Peyer's patch (tissue), 4 donors: Measurements from ENCODE around the gene SERPINH1.

Source experiments
- CTCF ChIP-seq, 6 experiments: fragments of 450-650 bp in 4 of 6; fragments of 200-600 bp in 2 of 6; sonication (generic) in 1 of 6; IDR thresholded peaks; one replicate each; pipeline ENCODE4 v1.5.1; 2017 to 2019; ENCODE audit warnings: antibody characterized with exemption in 6 of 6, mild to moderate bottlenecking in 3 of 6, moderate library complexity in 1 of 6
- POLR2A ChIP-seq, 2 donors: fragments of 450-650 bp; IDR thresholded peaks; one replicate each; pipeline ENCODE4 v1.5.1; 2017; ENCODE audit warnings: antibody characterized with exemption in 2 of 2, mild to moderate bottlenecking in 2 of 2, moderate library complexity in 2 of 2

- TF ChIP-seq POLR2A (IDR thresholded peaks at IDR 0.05) (no peak), CTCF (IDR thresholded peaks at IDR 0.05) (no peak)
Measured at GRCh38 chr11:75523189-75523588, 38.9 kb upstream of the SERPINH1 start.
